Skeletal muscle tissue (tissue), 4 donors: ENCODE measurements around the gene HCFC2. TPM values are rescaled to one million over a fixed set of nuclear protein-coding genes. Genes with fewer than 3 reads are reported as not detected.

Source experiments
- H3K27ac ChIP-seq: one replicate; pipeline ENCODE4 v1.7.0; 2013; ENCODE audit warnings: mild to moderate bottlenecking, low read depth, low read length, inconsistent platforms
- H3K27me3 ChIP-seq, 3 donors: one replicate each; pipeline ENCODE4 v1.7.0; 2013; ENCODE audit warnings: low read length in 3 of 3; ENCODE audit not compliant: control insufficient read depth in 3 of 3, insufficient read depth in 3 of 3
- H3K36me3 ChIP-seq, 3 donors: one replicate each; pipeline ENCODE4 v1.7.0; 2013; ENCODE audit warnings: low read length in 3 of 3; ENCODE audit not compliant: control insufficient read depth in 3 of 3, insufficient read depth in 3 of 3
- H3K4me1 ChIP-seq, 3 donors: one replicate each; pipeline ENCODE4 v1.7.0; 2013; ENCODE audit warnings: low read length in 3 of 3, mild to moderate bottlenecking in 3 of 3; ENCODE audit not compliant: control insufficient read depth in 3 of 3, insufficient read depth in 3 of 3
- H3K4me3 ChIP-seq, 3 donors: one replicate each; pipeline ENCODE4 v1.7.0; 2013; ENCODE audit warnings: low read length in 3 of 3
- H3K9ac ChIP-seq, 3 donors: one replicate each; pipeline ENCODE4 v1.7.0; 2013; ENCODE audit warnings: low read length in 3 of 3, mild to moderate bottlenecking in 3 of 3, moderate library complexity in 2 of 3, low read depth in 1 of 3
- H3K9me3 ChIP-seq, 3 donors: one replicate each; pipeline ENCODE4 v1.7.0; 2013; ENCODE audit warnings: low read length in 3 of 3; ENCODE audit not compliant: control insufficient read depth in 3 of 3
- total RNA-seq: library from RNA; depleted of rRNA; stranded (reverse); fragments of >200 nt; gene quantifications from one replicate; pipeline ENCODE4 v1.2.3, GENCODE V29; 2014
- donor health status: Osteomylitis.

Gene HCFC2
- total RNA-seq, 1 donor from 2014 or later = 32.9 TPM

DNA sequence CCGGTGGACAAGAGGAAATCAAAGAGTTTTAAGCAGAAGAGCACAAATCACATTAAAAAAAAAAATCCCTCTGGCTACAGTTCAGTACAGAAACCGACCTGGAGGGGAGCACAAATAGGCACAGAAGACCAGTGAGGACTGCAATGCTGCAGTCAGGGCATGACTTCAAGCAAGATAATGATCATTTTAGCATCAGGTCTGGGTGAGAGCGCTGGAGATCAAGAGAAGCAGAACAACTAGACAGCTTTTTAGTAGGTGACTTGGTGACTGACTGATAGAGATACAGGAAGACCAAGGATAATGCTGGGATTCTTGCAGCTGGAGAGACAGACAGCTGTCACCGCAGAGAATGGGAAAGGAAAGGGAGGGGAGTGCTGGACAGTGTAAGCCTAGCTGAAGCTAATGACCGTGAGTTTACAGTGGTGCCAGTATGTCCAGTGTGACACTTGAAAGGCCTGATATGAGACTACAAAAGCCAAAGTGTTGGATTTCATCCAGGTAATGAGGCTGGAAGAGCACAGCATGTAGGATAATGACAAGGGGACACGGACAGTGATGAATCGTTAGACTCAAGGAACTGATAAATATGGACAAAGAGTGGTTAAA lies 68.1 kb downstream of the HCFC2 start:
- Histone ChIP-seq H3K4me3 (no peak overlapping the region), H3K36me3 (peaks cover 13 to 39% (median 27%) of the 10 kb centered on the region in 3 donors), H3K9ac (peak overlapping the region in 2 of 3 donors; percentile 9 to 63), H3K9me3 (no peaks in the 10 kb centered on the region), H3K27ac (no peak overlapping the region), H3K4me1 (peaks cover 7 to 18% (median 18%) of the 10 kb centered on the region in 3 donors), H3K27me3 (no peaks in the 10 kb centered on the region)

DNA sequence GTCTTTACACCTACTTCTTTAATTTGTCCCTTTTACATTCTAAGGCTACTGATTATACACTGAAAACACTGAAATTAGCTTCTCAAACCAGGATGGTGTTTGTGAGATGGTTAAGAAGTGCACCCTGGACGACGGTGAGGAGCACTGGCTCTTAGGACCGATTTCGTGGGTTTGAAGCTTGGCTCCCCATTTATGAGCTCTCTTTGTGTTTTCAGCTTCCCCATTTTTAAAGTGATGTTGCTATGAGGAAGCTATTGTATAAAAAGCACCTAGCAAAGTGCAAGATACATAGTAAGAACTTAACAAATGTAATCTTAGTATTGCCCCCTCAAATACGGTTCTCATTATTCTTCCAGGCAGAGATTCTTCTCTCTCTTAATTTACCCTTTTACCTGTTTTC lies 69.0 kb downstream of the HCFC2 start:
- H3K9me3 ChIP-seq = no peaks in the 10 kb centered on the region
- no peak overlapping the region for H3K9ac ChIP-seq
- H3K36me3 ChIP-seq = peaks cover 12 to 36% (median 25%) of the 10 kb centered on the region in 3 donors
- no peaks in the 10 kb centered on the region for H3K27me3 ChIP-seq
- peaks cover 7 to 19% (median 18%) of the 10 kb centered on the region in 3 donors for H3K4me1 ChIP-seq
- H3K27ac ChIP-seq = no peak overlapping the region
- H3K4me3 ChIP-seq = no peak overlapping the region

DNA sequence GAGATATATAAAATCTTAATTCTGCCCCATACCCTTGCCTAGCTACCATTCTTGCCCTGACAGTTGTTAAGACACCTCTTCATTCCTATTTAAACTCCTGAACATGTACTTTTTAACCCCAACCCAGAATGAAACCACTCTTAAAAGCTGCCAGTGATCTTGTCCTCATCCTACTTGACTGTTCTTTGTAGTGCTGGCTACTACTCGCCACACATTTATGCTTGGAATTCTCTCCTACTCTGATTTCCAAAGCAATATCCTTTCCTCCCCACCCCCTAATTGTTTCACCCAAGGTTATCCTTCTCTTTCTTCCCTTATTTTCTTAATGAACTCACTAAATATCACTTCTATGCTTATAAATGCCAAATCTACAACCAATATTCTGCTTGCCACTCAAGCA lies 69.5 kb downstream of the HCFC2 start:
- peaks cover 9 to 32% (median 23%) of the 10 kb centered on the region in 3 donors for H3K36me3 ChIP-seq
- no peak overlapping the region for H3K27ac ChIP-seq
- H3K9ac ChIP-seq = no peak overlapping the region
- peaks cover 12 to 24% (median 24%) of the 10 kb centered on the region in 3 donors for H3K4me1 ChIP-seq
- H3K4me3 ChIP-seq = no peak overlapping the region
- H3K9me3 ChIP-seq = no peaks in the 10 kb centered on the region
- no peaks in the 10 kb centered on the region for H3K27me3 ChIP-seq

DNA sequence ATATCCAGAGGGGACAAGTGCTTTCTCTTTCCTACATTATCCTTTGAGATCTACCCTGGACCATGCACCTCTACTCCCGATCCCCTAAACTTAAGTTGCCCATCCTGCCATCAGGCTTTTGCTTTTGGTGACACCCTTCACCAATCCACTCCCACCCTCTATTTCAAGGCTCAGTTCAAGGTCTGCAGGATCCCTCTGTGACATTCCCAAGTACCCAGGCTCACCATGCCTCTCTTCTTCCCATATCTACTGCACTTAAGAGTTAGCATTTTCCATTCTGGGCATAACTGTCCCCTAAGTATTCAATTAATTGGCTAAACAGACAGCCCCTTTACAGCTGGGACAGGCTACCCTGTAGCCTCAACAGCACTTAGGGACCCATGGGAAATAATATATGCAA lies 70.6 kb downstream of the HCFC2 start:
- Histone ChIP-seq H3K9ac (peak overlapping the region in 1 of 3 donors; percentile 15), H3K4me1 (peaks cover 15 to 27% (median 24%) of the 10 kb centered on the region in 3 donors)

DNA sequence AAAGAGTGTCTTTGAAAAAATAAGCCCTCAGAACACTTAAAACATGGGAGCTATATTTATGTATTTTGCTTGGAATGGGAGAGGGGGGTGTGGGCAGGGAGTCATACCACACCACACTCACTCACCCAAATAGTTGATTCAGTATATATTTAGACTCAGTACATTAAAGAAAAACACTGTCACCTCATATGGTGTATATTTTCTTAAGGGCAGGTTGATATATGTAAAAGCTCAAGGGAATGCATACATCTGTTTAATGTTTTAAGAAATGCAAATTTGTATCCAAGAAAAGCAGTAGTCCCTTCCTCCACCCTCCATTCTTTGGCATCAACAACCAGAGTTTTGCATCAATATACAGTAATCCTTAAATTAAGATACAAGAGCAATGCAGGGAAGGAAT lies 72.2 kb downstream of the HCFC2 start:
- Histone ChIP-seq H3K36me3 (peaks cover 3 to 21% (median 16%) of the 10 kb centered on the region in 3 donors), H3K4me1 (peaks cover 15 to 27% (median 24%) of the 10 kb centered on the region in 3 donors), H3K9ac (peak overlapping the region; percentile 87 to 89 (median 89)), H3K4me3 (peak overlapping the region; percentile 85 to 89 (median 86)), H3K27me3 (no peaks in the 10 kb centered on the region), H3K9me3 (no peaks in the 10 kb centered on the region), H3K27ac (no peak overlapping the region)

More for the DNA sequence above, 70.6 kb downstream of the HCFC2 start:
- Histone ChIP-seq H3K4me3 (no peak overlapping the region), H3K9me3 (no peaks in the 10 kb centered on the region), H3K36me3 (peaks cover 3 to 26% (median 16%) of the 10 kb centered on the region in 3 donors), H3K27ac (no peak overlapping the region), H3K27me3 (no peaks in the 10 kb centered on the region)

DNA sequence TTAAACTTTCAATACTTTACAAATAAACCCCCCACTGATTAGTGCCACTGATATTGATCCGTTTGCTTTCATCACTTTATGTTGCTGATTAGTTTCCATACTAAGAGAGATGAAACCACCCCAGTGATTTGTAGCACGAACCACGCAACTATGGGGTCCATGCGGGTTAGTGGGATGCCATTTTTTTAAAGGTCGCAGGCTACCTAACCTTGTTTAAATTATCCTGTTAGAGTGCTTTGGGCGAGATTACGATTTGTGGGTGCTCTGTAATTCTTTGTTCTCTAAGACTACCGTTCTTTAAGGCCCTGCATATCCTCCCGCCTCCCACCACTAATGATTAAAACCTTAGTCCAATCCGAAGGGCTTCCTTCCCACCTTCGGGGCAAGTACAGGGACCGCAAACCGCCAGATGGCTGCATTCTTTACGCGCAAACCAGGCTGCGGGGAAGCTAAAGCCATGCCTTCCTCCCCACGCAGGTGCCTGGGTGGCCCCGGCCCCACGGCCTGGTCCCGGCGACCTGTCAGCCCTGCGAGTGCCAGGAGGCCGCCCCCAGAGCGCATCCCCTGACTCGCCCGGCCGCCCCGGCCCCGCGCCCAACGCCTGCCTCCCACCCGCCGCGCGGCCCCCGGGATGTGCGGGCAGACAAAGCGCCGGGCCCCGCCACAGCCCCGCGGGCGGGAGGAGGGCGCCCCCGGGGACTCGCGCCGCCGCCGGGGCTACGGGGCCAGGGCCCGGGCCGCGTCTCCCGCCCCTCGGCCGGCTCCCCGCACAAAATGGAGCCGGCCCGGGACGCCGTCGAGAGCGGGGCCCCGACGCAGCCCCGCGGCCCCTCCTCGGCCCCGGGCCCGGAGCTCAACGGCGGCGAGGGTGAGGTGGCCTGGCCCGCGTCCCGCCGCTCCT lies 72.9 kb downstream of the HCFC2 start:
- H3K27ac ChIP-seq = peak overlapping the region; percentile 64
- peaks cover 15 to 25% (median 19%) of the 10 kb centered on the region in 3 donors for H3K4me1 ChIP-seq

DNA sequence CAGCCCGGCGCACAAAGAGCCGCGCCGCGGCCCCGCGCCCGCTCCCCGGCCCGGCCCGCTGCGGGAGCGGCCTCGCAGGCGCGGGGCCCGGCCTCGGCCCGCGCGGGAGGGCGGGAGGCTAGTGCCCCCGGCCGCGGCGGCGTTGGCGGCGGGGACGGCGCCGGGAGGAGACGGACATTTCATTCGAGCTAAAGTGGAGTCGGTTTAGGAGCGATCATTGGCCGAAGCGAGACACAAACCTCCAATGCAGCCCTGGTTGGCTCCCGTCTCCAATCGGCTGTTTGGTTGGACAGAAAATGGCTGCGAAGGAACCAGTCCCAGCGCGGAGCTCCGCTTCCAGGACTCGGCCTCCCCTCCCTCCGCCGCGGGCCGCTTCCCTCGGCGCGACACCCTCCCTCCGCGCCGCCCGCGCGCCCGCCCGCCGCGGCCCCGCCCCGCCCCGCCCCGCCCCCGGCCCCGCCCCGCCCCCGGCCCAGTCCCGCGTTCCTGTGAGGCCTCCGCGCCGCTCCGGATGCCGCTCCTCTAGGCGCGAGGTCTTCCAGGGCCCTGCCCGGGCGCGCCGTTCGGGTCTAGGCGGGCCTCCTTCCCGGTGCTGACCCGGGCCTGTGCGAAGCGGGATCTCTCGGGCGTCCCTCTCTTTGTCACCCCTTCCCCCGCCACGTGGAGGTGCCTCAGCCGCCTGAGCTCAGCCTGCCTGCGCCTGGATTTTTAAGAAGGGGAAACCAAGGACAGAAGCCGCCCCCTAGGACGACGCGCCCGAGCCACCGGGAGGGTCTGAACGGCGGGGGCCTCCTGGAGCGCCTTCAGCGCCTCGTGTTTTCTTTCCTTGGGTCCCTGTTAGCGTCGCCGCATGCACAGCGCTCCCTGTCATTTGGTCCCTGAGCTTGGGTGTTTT lies 73.8 kb downstream of the HCFC2 start, which contains the start of gene NFYB:
TSS of gene NFYB (minus strand) at position 309 of the 895 bp plus-strand sequence. CDS start 2,757 bp downstream, outside the sequence.
- Histone ChIP-seq H3K4me1 (peaks cover 12 to 21% (median 14%) of the 10 kb centered on the region in 3 donors), H3K9ac (peak within 1 kb of the TSS; percentile 87 to 89 (median 89)), H3K27me3 (no peaks in the 10 kb centered on the region), H3K27ac (peak within 1 kb of the TSS; percentile 79), H3K4me3 (peak within 1 kb of the TSS; percentile 85 to 89 (median 86)), H3K9me3 (no peaks in the 10 kb centered on the region), H3K36me3 (peaks cover 1 to 13% (median 10%) of the 10 kb centered on the region in 3 donors)

More for the DNA sequence above, 72.9 kb downstream of the HCFC2 start:
- Histone ChIP-seq H3K4me3 (peak overlapping the region; percentile 85 to 89 (median 86)), H3K9me3 (no peaks in the 10 kb centered on the region), H3K36me3 (peaks cover 3 to 20% (median 16%) of the 10 kb centered on the region in 3 donors), H3K27me3 (no peaks in the 10 kb centered on the region), H3K9ac (peak overlapping the region; percentile 87 to 89 (median 89))

DNA sequence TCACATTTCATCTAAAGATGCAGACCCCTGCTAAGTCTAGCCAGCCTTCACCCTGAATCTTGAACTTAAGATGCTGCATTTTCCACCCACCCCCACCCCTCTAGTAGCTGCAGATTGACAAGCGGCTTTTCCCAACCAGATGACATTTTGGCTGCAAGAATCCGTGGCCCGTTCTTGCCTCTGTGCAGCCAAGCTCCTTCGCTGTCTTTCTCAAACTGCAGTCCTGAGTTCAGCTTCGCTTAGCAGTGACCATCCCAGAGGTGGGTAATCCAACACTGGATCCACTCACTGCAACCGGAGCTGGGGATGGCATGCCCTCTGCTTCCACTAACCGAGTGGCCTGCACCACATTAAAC lies 74.4 kb downstream of the HCFC2 start:
- Histone ChIP-seq H3K27ac (peak overlapping the region; percentile 79), H3K4me3 (peak overlapping the region; percentile 52 to 69 (median 67)), H3K27me3 (no peaks in the 10 kb centered on the region), H3K36me3 (peaks cover 0 to 7% (median 5%) of the 10 kb centered on the region in 3 donors), H3K4me1 (peaks cover 12 to 21% (median 14%) of the 10 kb centered on the region in 3 donors), H3K9ac (peak overlapping the region; percentile 69 to 86 (median 75)), H3K9me3 (no peaks in the 10 kb centered on the region)

DNA sequence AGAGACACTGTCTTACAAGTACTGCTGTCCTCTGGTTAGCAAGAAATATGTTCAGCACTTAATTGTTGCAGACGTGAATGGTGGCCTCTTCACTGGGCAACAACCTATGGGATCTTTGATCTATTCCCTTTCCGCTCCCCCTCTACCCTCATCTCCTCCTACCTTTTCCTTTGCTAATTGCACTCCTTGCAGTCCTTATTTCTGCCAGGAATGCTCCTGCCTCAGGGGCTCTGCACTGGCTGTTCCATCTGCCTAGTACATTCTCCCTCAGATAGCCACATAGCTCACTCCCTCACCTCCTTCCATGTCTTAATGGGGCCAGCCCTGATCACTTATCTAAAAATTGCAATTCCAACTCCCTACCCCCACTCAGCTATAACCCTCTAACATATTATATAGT lies 78.2 kb downstream of the HCFC2 start:
- no peak overlapping the region for H3K4me3 ChIP-seq
- H3K4me1 ChIP-seq = peaks cover 6 to 9% (median 8%) of the 10 kb centered on the region in 3 donors

More for the DNA sequence above, 78.2 kb downstream of the HCFC2 start:
- Histone ChIP-seq H3K27ac (no peak overlapping the region), H3K9me3 (no peaks in the 10 kb centered on the region), H3K27me3 (peaks cover 0 to 4% (median 0%) of the 10 kb centered on the region in 3 donors), H3K9ac (no peak overlapping the region), H3K36me3 (no peaks in the 10 kb centered on the region)
